EH (cell line): ENCODE data around the gene ORC2.
"Not testable (repeated sequence)": the region's sequence is repeated elsewhere in the genome, so short reads cannot be mapped to it uniquely, and the experiment has no call there.

ENCODE experiments used
- DNase-seq: peaks from one replicate; pipeline ENCODE4 v3.0.0-alpha.2; 2015; ENCODE audit warnings: low read depth

The ORC2 gene

GRCh38 chr2:200930947-200931626 lies 32.4 kb downstream of the ORC2 start:
- DNase-seq: no peak

- DNase-seq: peak; percentile 8
Observed at GRCh38 chr2:200929334-200930249, 33.9 kb downstream of the ORC2 start.

DNA sequence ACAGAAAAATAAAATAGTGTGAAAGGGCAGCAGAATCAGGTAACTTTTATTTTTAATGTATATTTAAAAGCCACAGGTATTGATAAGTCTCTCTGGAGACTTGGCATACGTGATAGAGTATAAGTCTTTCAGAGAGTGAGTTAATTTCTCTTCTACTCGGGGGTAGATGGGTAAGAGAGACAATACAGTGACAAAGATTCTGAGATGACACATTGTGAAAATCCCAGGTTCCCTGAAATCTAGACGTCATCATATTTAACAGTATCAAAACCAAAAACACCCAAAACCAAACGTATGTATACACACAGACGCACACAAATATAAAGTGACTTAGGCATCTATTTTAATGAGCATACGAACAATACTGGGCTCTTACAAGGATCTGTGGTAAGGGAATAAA lies 41.0 kb downstream of the ORC2 start:
- DNase-seq: no peak

GRCh38 chr2:200913654-200914053 lies 49.8 kb downstream of the ORC2 start:
- DNase-seq: peak; percentile 84

DNA sequence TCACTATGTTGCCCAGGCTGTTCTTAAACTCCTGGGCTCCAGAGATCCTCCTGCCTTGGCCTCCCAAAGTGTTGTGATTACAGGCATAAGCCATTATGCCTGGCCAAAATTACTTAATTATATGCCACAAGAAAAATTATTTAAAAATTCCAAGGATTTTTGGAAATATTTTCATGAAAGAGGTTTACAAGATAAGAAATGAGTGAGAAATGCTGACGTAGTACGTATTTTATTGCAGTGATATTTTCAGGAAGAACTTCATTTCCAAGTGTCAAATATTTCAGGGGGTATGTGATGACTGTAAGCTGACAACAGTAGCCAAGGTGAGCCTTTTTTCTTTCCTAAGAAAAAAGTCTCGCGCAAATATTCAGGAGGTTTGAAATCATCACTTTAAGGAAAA lies 53.5 kb downstream of the ORC2 start:
- no peak for DNase-seq

GRCh38 chr2:200905618-200906296 lies 57.7 kb downstream of the ORC2 start:
- DNase-seq: peak; percentile 74

DNA sequence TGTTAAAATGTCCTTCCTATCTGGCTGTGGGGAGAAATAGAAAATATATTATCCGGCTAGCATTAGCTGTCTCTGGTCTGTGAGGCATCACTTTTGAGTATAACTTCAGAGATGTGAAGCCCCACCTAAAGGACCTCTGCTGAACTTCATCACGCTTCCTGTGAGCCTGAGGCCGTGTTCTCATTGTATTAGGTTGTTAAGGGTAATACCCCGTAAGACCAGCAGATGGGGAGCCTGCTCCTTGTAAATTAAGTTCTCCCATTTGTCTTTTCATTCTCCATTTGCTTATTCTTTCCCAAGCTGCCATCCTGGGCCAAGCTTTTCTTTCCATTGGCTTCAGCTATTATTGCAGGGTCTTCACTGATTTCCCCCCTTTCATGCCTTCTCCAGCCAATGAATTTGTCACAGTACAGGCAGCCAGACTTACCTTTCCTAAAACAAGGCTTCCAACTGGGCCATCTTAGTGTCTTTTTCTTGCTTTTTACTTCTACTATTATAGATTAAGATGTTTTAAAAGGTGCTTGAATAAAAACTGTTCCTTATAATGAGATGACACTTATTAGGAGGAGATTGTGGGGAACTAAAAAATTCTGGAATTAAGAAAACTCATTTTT lies 61.9 kb downstream of the ORC2 start:
- DNase-seq: peak; percentile 90

DNA sequence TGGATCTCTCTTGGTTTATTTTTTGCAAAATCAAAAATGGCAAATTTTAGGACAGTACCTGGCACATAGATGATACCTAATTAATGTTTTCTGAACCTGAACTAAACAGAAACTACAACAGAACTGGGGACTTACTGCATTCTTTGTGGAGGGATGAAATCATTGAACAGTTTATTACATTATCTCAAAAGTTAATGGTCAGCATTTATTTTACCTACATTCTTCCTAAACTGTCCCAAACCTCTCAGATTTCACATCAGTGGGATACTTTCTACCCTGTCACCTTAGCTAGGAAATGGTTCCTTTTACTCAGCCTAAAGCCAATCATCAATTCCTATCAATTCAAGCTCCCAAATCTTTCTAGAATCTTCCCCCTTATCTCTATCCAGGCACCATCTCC lies 64.0 kb downstream of the ORC2 start:
- no peak for DNase-seq

- DNase-seq: peak; percentile 97
Observed at GRCh38 chr2:200888704-200889625, 74.5 kb downstream of the ORC2 start, which contains the start of the genes NIF3L1 and PPIL3. TSS of gene NIF3L1 (plus strand) at chr2:200889371. CDS start at chr2:200891944, 2,573 bp downstream. TSS of gene PPIL3 (minus strand) at chr2:200889077. CDS start at chr2:200887615, 1,462 bp downstream.

DNA sequence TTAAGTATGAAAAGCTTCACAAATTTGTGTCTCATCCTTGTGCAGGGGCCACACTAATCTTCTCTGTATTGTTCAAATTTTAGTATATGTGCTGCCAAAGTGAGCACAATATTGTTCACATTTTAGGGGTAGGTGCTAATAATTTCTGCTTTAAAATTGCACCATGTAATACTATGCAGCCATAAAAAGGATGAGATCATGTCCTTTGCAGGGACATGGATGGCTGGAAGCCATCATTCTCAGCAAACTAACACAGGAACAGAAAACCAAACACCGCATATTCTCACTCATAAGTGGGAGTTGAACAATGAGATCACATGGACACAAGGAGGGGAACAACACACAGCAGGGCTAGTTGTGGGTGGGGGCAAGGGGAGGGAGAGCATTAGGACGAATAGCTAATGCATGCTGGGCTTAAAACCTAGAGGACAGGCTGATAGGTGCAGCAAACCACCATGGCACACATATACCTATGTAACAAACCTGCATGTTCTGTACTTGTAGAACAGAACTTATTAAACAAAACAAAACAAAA lies 81.7 kb downstream of the ORC2 start:
- DNase-seq: not testable (repeated sequence)

- no peak for DNase-seq
Observed at GRCh38 chr2:200878289-200878880, 85.1 kb downstream of the ORC2 start.

- DNase-seq: no peak
Observed at GRCh38 chr2:200877443-200877842, 86.0 kb downstream of the ORC2 start.

DNA sequence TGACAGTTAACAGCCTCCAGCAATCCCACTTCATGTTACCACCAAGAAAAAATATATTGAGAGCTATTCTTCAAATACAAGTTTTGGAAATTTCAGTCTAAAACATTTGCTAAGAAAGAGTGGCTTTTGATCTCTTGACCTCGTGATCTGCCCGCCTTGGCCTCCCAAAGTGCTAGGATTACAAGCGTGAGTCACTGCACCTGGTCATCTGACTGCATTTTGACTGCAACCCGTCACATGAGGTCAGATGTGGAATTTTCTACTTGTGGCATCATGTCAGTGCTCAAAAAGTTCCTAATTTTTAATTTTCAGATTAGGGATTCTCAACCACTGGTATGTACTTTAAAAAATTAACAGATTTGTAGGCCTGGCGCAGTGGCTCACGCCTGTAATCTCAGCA lies 89.9 kb downstream of the ORC2 start:
- no peak for DNase-seq

DNA sequence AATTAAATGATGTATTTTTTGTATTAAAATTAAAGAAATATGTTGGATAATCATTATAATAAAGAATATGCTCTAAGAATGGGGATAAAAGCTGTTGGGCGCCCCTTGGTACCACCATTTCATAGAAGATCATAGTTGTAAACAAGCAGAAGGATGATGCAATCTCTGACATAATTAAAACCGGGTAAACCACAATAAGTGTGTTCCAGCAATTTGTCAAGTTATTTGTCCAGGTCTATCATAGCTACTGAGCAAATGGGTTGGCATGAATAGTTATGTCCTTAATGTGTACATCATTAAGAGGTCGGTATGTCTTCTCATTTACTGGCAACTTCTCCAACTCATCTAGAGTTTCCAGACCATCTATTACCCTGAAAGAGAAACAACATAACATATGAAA lies 92.3 kb downstream of the ORC2 start:
- DNase-seq: no peak

DNA sequence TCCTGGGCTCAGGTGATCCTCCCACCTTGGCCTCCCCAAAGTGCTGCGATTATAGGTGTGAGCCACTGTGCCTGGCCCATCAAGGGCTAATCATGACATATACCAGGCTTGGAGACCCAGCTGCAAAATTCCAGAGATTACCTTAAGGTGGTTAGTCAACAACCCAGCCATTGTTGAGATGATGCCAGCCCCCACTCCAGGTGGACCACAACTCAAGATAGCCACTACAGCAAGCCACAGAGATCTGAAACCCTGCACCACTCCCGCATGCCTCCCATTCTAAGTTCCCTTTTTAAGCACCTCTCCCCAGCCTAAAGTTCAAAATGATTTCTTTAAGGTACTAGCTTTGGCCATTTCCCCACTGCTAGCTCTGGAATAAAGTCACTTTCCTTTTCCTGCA lies 94.4 kb downstream of the ORC2 start:
- no peak for DNase-seq

DNA sequence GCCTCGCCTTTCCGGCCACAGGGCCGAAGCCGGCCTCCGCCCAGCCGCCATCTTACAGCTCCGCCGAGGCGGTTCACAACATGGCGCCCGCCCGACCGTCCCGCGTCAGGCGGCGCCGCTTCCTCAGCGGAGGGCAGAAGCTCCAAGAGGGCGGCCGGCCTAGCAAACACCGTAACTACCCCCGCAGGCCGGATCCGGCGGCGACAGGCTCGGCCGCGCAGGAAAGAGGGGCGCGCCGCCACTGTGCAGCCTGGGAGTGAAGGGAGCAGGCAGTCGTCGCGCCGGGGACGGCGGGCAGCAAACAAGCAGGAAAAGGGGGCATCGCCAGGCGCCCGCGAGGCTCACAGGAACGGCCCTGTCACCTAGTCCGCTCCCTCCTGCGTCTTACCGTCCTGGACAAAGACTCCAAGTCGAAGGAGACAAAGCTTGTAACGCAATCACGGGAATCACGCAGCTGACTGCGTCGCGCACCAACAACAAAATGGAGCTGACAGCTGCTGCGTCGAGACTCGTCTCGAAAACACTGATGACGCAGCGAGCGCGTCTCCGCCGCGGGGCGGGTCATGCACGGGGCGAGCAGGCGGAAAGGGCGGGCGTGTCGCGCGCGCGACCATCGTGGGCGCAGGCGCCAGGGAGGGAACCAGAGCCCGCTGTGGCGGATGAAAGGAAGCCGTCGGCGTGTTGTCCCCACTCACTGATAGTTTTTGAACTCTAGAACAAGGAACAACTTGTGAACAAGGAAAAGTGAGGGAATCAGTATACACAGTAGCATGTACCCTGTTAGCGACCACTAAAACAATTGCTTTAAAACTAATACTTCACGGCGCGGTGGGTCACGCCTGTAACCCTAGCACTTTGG lies 99.1 kb downstream of the ORC2 start, which contains the start of gene CLK1:
Gene CLK1 (minus strand): TSS at position 483 of the 859 bp plus-strand sequence. CDS start 2,796 bp downstream, outside the sequence.
- peak; percentile 92 for DNase-seq

- peak; percentile 46 for DNase-seq
Observed at GRCh38 chr2:200863782-200864175, 99.7 kb downstream of the ORC2 start.

DNA sequence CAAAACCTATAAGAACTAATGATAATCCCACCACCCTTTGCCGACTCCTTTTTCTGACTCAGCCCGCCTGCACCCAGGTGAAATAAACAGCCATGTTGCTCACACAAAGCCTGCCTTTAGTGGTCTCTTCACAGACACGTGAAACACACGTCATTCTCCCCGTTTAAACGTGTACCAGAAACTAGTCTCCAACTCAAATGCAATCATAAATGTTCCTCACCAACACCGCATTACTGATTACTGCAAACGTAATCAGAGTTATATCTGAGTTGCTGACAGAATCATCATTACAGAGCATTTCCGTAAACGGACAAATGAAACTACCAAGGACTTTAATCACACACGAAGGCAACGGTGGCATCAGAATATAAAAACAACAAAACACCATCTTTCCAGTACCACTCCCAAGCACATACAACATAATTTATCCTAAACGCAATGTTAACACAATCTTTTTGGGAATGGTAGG lies 100.9 kb downstream of the ORC2 start:
- peak; percentile 67 for DNase-seq

DNA sequence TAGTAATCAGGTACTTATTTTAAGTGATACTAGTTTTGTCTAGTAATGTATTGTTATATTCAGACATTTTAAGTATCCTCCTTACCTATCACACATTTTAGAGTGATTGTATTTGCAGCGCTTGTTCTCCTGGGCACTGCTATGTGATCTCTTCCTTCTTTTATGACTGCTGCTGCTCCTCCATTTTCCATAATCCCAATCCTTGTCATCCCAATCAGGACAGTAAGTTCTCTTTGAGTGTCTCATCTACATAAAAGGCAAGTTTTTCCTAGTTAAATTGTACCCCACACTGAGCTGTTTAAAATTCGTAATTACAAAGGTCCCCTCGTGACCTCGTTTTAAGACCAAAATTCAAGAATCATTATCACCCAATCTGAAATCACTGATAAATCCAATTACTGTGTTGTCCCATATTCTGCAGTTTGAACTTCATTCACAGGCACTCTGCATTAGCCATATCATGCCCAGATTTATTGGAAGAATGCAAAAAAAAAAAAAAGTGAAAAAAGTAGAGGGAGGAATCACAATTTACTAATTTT lies 101.8 kb downstream of the ORC2 start:
- no peak for DNase-seq
